MM.1S (cell line): ENCODE measurements around the gene OXCT1.

Source experiments
- DNase-seq: peaks from one replicate; pipeline ENCODE4 v3.0.0-alpha.2; 2015
- H2AFZ ChIP-seq: fragments of 300-600 bp; sonication (generic); 2 replicates; pipeline ENCODE4 v1.6.0; 2016; ENCODE audit warnings: antibody characterized with exemption, low read length
- H3F3A ChIP-seq: fragments of 300-600 bp; sonication (generic); 2 replicates; pipeline ENCODE4 v1.6.1; 2016; ENCODE audit warnings: mild to moderate bottlenecking, antibody characterized with exemption, low read length, moderate library complexity, mixed read lengths; ENCODE audit not compliant: insufficient read depth
- H3K27ac ChIP-seq: fragments of 300-600 bp; sonication (generic); 2 replicates; pipeline ENCODE4 v1.5.1; 2016; ENCODE audit warnings: mild to moderate bottlenecking, low read length
- H3K27me3 ChIP-seq: fragments of 300-600 bp; sonication (generic); replicated peaks from 2 replicates; pipeline ENCODE4 v1.6.0; 2016; ENCODE audit warnings: low read length; ENCODE audit not compliant: insufficient read depth
- H3K36me3 ChIP-seq: fragments of 300-600 bp; sonication (generic); replicated peaks from 2 replicates; pipeline ENCODE4 v1.6.1; 2016; ENCODE audit warnings: mild to moderate bottlenecking, low read length, mixed read lengths; ENCODE audit not compliant: insufficient read depth
- H3K4me1 ChIP-seq: fragments of 300-600 bp; sonication (generic); 2 replicates; pipeline ENCODE4 v1.6.1; 2016; ENCODE audit warnings: low read length, mixed read lengths
- H3K4me2 ChIP-seq: fragments of 300-600 bp; sonication (generic); 2 replicates; pipeline ENCODE4 v1.6.0; 2016; ENCODE audit warnings: low read depth, low read length
- H3K4me3 ChIP-seq: fragments of 300-600 bp; sonication (generic); 2 replicates; pipeline ENCODE4 v1.5.1; 2016; ENCODE audit warnings: low read length, mixed read lengths
- H3K79me2 ChIP-seq: fragments of 300-600 bp; sonication (generic); 2 replicates; pipeline ENCODE4 v1.6.1; 2016; ENCODE audit warnings: mixed run types, low read length, mixed read lengths
- H3K9ac ChIP-seq: fragments of 300-600 bp; sonication (generic); 2 replicates; pipeline ENCODE4 v1.6.1; 2016; ENCODE audit warnings: low read length, mixed read lengths
- H3K9me2 ChIP-seq: fragments of 300-600 bp; sonication (generic); replicated peaks from 2 replicates; pipeline ENCODE4 v1.6.1; 2016; ENCODE audit warnings: mild to moderate bottlenecking, low read length, mixed read lengths; ENCODE audit not compliant: insufficient read depth
- H3K9me3 ChIP-seq: fragments of 300-600 bp; sonication (generic); replicated peaks from 2 replicates; pipeline ENCODE4 v1.6.1; 2016; ENCODE audit warnings: mild to moderate bottlenecking, low read length, mixed read lengths; ENCODE audit not compliant: insufficient read depth
- H4K20me1 ChIP-seq: fragments of 300-600 bp; sonication (generic); 2 replicates; pipeline ENCODE4 v1.6.1; 2016; ENCODE audit warnings: mild to moderate bottlenecking, low read length, moderate library complexity, mixed read lengths; ENCODE audit not compliant: insufficient read depth
- CTCF ChIP-seq: fragments of 300-600 bp; sonication (generic); IDR thresholded peaks from 2 replicates; pipeline ENCODE4 v1.5.1; 2016; ENCODE audit warnings: antibody characterized with exemption, low read length, mixed read lengths
- EZH2 ChIP-seq: fragments of 300-600 bp; sonication (generic); optimal IDR thresholded peaks from 2 replicates; pipeline ENCODE3; 2017; ENCODE audit warnings: low read depth, mild to moderate bottlenecking, antibody characterized with exemption, low read length, mixed read lengths
- EZH2phosphoT487 ChIP-seq: fragments of 300-600 bp; sonication (generic); IDR thresholded peaks from 2 replicates; pipeline ENCODE4 v1.6.1; 2018; ENCODE audit warnings: antibody characterized with exemption, low read length

Gene OXCT1

GRCh38 chr5:41896230-41896629 is 26.0 kb upstream of the OXCT1 start:
- H3K9me2 ChIP-seq: no peaks in the 10 kb centered on the region
- H2AFZ ChIP-seq: no peak overlapping the region
- no peaks in the 10 kb centered on the region for H3K27me3 ChIP-seq
- no peaks in the 10 kb centered on the region for H4K20me1 ChIP-seq
- TF ChIP-seq CTCF: no peak
- TF ChIP-seq EZH2: no peak
- TF ChIP-seq EZH2phosphoT487: no peak
- H3K4me1 ChIP-seq: 0 out of 2 replicates have a peak, but pooled peaks cover 3% of the 10 kb centered on the region
- no peaks in the 10 kb centered on the region for H3K79me2 ChIP-seq
- H3K36me3 ChIP-seq: no peaks in the 10 kb centered on the region
- H3K9me3 ChIP-seq: no peaks in the 10 kb centered on the region
- H3K4me2 ChIP-seq: no peak overlapping the region
- no peaks in the 10 kb centered on the region for H3F3A ChIP-seq
- H3K27ac ChIP-seq: no peak overlapping the region
- no peak overlapping the region for H3K4me3 ChIP-seq
- no peak overlapping the region for H3K9ac ChIP-seq
- no peak for DNase-seq

GRCh38 chr5:41893074-41893851 is 23.0 kb upstream of the OXCT1 start:
- H3K79me2 ChIP-seq: no peaks in the 10 kb centered on the region
- no peaks in the 10 kb centered on the region for H3K9me2 ChIP-seq
- no peaks in the 10 kb centered on the region for H3K36me3 ChIP-seq
- H3K27ac ChIP-seq: peak overlapping the region; percentile 17; the same call in 1 of the 2 replicates
- peak overlapping the region; percentile 50 for H3K4me3 ChIP-seq
- peak; percentile 48 for DNase-seq
- no peaks in the 10 kb centered on the region for H3K27me3 ChIP-seq
- TF ChIP-seq EZH2: no peak
- no peak for TF ChIP-seq EZH2phosphoT487
- no peak for TF ChIP-seq CTCF
- peak overlapping the region; percentile 68 for H2AFZ ChIP-seq
- H3K4me1 ChIP-seq: 0 out of 2 replicates have a peak, but pooled peaks cover 3% of the 10 kb centered on the region
- no peaks in the 10 kb centered on the region for H4K20me1 ChIP-seq
- H3K9me3 ChIP-seq: no peaks in the 10 kb centered on the region
- H3F3A ChIP-seq: no peaks in the 10 kb centered on the region
- H3K4me2 ChIP-seq: peak overlapping the region; percentile 76; the same call in 1 of the 2 replicates
- peak overlapping the region; percentile 24; the same call in 1 of the 2 replicates for H3K9ac ChIP-seq

GRCh38 chr5:41892031-41892430 is 21.8 kb upstream of the OXCT1 start:
- H3K9ac ChIP-seq: no peak overlapping the region
- H3K4me2 ChIP-seq: no peak overlapping the region
- no peaks in the 10 kb centered on the region for H4K20me1 ChIP-seq
- H3K4me1 ChIP-seq: 0 out of 2 replicates have a peak, but pooled peaks cover 3% of the 10 kb centered on the region
- no peaks in the 10 kb centered on the region for H3K27me3 ChIP-seq
- H3K27ac ChIP-seq: no peak overlapping the region
- no peak for DNase-seq
- no peaks in the 10 kb centered on the region for H3K9me2 ChIP-seq
- no peaks in the 10 kb centered on the region for H3K36me3 ChIP-seq
- H3F3A ChIP-seq: no peaks in the 10 kb centered on the region
- no peak overlapping the region for H2AFZ ChIP-seq
- no peaks in the 10 kb centered on the region for H3K79me2 ChIP-seq
- TF ChIP-seq CTCF (no peak), EZH2 (no peak), EZH2phosphoT487 (no peak)
- no peaks in the 10 kb centered on the region for H3K9me3 ChIP-seq
- H3K4me3 ChIP-seq: no peak overlapping the region
